GM21447 (cell line): ENCODE measurements around the gene CERS3.

Source experiments
- ATAC-seq: cut with Tn5 transposase; IDR thresholded peaks from one replicate; pipeline ENCODE4 v1.9.1; 2021; ENCODE audit not compliant: unreplicated experiment

The CERS3 gene

GRCh38 chr15:100528833-100529428, at the start of gene CERS3:
Gene CERS3, minus strand, starts transcription at chr15:100528950. Its CDS starts 27,101 bp downstream, at chr15:100501849.
- no peak for ATAC-seq

GRCh38 chr15:100573526-100573925, 44.8 kb upstream of the CERS3 start:
- no peak for ATAC-seq

- no peak for ATAC-seq
Observed at GRCh38 chr15:100572362-100572983, 43.7 kb upstream of the CERS3 start.

- no peak for ATAC-seq
Observed at GRCh38 chr15:100571592-100572167, 42.9 kb upstream of the CERS3 start.

DNA sequence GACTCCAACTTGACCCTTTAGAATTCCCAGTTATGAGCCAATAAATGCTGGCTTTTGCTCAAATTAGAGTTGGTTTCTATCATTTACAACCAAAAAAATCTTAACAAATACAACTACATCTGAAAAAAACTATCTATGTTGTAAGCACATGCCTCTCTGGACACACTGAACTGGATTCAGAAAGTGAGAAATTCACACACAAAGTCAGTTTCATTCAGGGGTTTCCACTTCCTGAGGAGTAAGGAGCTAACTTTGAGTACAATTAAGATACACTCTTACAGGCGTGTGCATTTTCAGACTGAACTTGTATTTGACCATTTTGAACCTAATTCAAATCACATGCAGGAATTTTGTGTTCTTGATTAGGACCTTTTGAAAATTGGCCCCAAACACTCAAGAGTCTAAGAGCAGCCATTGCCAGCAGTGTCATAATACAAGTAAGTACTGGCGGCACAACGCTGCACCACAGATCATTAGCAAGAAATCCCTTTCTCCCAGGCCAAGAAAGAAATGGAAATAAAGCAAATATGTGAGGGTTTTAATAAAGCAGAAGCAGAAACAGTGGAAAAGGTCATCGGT, 42.1 kb upstream of the CERS3 start:
- ATAC-seq = peak; percentile 95

DNA sequence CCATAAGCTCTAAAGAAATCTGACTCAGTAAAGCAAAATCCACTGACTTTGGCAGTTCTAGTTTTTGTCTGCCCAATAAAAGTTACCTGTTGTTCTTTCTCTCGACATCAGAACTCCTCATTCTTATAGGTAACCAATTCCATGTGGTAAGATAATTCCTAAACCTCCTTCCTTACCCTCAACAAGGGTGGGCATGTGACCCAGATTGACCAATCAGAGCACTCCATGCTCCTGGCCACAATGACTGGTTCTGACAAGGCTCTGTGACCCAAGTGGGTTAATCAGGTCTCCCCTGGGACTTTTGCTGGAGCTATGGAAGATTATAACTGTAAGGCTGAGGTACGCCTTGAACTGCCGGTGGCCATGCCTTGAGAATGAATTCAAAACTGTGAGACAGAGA, 41.5 kb upstream of the CERS3 start:
- peak; percentile 17 for ATAC-seq

DNA sequence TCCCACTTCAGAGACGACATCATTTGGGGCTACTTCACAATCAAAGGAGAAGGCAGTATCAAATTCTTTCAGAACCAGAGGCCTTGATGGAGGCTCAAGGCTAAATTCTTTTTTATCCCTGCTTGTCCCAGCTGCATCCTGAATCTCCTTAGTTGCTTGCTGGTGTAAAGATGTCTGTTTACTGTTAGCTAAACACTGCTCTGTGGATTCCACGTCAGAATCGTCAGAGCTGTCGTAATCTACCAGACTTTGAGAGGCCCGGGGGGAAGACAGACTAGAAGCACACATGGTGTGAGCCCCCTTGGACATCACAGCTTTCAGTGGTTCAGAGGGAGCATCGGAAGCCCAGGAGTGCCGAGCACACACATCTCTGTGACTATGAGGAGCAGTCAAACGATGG, 40.6 kb upstream of the CERS3 start:
- ATAC-seq = no peak

GRCh38 chr15:100566850-100567628, 38.3 kb upstream of the CERS3 start:
- ATAC-seq = no peak

DNA sequence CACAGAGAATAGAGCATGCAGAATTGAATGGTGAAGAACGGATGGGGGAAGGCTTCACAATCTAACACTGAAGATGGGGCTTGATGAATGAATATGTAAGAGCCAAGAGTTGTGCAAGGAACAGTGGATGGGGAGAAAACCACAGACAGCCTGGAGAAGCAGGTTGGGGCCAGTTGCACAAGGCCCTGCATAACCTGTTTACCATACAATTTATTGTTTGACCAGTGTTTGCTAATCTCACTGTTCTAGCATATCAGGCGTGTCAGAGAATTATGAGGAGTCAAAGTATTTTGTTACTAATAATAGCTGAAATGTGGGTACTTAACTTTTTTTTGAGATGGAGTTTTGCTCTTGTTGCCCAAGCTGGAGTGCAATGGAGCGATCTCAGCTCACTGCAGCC, 36.8 kb upstream of the CERS3 start:
- ATAC-seq = no peak

- ATAC-seq = no peak
Observed at GRCh38 chr15:100560323-100560722, 31.6 kb upstream of the CERS3 start.

DNA sequence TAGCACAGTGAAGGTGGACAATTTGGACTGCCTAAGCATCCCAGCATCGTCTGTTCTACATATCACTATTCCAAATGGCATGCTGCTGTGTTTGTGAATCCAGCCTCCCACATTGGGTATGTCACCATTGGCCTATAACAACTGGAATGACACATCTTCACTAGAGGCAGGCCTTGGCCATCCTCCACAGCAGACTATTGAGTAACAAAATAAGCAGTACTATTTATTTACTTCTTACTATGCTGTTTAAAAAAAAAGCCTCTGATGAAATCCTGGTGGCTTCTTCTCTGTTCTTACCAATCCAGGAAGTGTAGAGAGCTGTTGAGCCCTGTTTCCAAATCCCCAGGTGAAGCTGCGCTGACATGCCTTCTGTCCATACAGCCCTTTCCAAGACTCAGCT, 30.6 kb upstream of the CERS3 start:
- ATAC-seq = no peak

DNA sequence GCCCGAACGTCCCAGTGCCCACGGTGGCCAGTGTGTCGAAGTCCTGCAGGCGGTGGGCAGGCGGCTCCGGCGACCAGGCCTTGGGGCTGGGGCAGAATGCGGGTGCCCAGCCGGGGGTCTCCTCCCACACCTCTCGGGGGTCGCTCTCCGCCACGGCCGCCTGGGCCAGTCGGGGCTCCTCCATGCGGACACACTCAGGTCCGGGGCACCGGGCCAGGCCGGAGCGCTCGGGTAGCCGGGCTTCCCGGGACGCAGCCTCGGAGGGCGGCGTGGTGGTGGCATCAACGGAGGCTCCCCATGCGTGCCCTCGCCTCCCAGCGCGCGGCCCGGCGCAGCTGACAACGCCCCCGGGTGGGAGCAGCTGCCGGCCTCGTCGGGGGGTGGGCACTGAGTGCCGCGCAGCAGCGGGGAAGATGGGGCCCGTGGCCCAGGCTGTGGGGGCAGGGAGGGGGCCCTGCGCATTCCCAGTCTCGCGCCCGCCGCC, 30.1 kb upstream of the CERS3 start:
- ATAC-seq = no peak

GRCh38 chr15:100553468-100553867, 24.7 kb upstream of the CERS3 start:
- ATAC-seq = no peak

- no peak for ATAC-seq
Observed at GRCh38 chr15:100547961-100548360, 19.2 kb upstream of the CERS3 start.

DNA sequence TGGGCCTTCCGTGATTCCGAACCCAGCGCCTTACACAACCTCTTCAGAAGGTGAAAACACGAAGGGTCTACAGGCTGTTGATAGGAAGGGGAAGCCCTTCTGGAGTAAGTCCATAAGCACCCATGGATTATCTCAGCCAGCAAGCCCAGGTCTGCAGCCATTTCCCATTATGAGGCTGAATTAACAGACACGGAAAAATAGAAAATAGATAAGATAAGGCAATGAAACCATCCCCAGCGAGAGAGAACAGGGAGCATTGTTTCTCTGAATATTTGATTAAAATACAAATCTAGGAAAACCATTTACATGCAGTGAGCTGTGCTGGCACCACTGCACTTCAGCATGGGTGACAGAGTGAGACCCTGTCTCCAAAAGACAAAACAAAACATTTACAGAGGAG, 16.2 kb upstream of the CERS3 start:
- no peak for ATAC-seq

DNA sequence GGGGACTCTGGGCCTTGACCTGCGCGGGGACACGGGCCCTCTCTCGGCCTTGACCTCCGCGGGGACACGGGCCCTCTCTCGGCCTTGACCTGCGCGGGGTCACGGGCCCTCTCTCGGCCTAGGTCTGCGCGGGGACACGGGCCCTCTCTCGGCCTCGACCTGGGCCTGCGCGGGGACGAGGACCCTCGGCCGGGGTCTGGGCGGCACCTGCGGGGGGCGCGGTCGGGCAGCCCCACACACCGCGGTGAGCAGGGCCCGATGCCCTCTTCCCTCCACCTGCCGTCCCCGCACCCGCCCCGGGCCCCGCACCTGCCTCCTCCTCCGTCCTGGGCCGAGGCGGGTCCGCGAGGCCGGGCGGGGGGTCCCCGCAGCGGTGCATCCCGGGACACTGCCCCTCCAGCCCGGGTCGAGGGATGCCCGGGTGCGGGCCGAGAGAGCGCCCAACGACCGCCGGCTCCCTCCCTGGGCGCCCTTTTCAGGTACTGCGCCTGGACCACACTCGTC, 15.6 kb upstream of the CERS3 start:
- no peak for ATAC-seq

DNA sequence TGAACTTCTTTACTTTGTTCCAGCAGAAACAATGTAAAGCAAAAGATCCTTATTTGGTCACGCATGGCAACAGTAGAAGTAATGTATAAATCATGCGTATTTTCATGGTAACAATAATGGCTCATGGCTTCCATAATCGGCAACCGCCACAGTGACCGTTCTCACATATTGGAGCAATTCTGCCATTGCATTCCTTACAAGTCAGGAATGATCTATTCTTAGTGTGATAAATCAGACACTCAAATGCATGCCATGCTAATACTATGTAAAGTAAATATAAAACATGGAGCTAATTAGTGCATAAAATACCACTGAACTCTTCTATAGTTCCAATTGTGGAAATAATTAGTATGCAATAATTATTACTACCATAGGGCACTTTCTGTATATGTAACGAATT, 13.5 kb upstream of the CERS3 start:
- no peak for ATAC-seq

DNA sequence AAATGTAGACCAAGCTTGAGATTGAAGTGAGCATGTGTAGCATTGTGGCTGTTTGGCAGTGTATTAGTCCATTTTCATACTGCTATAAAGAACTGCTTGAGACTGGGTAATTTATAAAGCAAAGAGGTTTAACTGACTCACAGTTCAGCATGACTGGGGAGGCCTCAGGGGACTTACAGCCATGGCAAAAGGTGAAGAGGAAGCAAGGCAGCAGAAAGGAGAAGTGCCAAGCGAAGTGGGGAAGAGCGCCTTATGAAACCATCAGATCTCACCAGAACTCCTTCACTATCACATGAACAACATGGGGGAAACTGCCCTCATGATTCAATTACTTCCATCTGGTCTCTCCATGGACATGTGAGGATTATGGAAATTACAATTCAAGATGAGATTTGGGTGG, 8.6 kb upstream of the CERS3 start:
- peak; percentile 85 for ATAC-seq

- ATAC-seq = no peak
Observed at GRCh38 chr15:100536733-100537132, 8.0 kb upstream of the CERS3 start.

DNA sequence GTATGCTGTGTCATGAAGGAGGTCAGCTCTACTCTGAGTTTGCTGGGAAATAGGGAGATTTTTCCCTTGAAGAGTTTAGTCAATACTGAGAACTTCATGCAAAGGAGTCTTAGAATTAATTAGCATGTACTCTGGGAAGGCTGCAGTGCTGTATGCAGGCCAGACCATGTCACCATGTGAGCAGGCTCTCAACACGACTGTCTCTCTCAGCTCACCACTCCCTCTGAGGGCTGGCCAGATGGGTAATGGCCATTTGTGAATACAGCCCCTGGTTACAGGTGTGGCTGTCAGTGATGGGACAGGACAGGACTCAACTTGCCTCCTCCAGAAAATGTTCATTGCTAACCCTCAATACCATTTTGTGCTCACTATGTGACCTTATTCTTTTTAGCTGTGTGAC, 5.1 kb upstream of the CERS3 start:
- ATAC-seq = no peak

GRCh38 chr15:100531823-100532327, 3.1 kb upstream of the CERS3 start:
- ATAC-seq = no peak
